Measurements from ENCODE around the gene PPARG.

- no peak for TF ChIP-seq CTCF (IDR thresholded peaks at IDR 0.05 in 8 of 11, conservative IDR thresholded peaks at IDR 0.05 in 3 of 11)
- TF ChIP-seq POLR2A (IDR thresholded peaks at IDR 0.05), result no peak
- TF ChIP-seq POLR2AphosphoS5 (IDR thresholded peaks at IDR 0.05), result peak in 1 of 3 donors; percentile 25
These were observed 124.9 kb downstream of the PPARG start for GRCh38 chr3:12413721-12414255.

Data from spleen (tissue), 7 donors.